Lower leg skin (tissue), 3 donors: Measurements from ENCODE around the gene CHI3L2.

Experiments used
- CTCF ChIP-seq, 3 donors: fragments of 450-650 bp; IDR thresholded peaks; one replicate each; pipeline ENCODE4 v1.5.1; 2016; ENCODE audit warnings: antibody characterized with exemption in 3 of 3, mild to moderate bottlenecking in 3 of 3, moderate library complexity in 2 of 3
- POLR2A ChIP-seq, 2 donors: fragments of 450-650 bp; IDR thresholded peaks; one replicate each; pipeline ENCODE4 v1.6.1; 2016 to 2017; ENCODE audit warnings: antibody characterized with exemption in 2 of 2, mild to moderate bottlenecking in 1 of 2, moderate library complexity in 1 of 2

- TF ChIP-seq POLR2A (IDR thresholded peaks at IDR 0.05) (no peak), CTCF (IDR thresholded peaks at IDR 0.05) (no peak)
These were observed 25.2 kb upstream of the CHI3L2 start for GRCh38 chr1:111202366-111202706.
